T-helper 9 cell (primary cell): ENCODE data around the gene TRERF1.

Experiments
- DNase-seq: peaks from one replicate; pipeline ENCODE4 v3.0.0-alpha.2; 2020

Gene TRERF1

DNA sequence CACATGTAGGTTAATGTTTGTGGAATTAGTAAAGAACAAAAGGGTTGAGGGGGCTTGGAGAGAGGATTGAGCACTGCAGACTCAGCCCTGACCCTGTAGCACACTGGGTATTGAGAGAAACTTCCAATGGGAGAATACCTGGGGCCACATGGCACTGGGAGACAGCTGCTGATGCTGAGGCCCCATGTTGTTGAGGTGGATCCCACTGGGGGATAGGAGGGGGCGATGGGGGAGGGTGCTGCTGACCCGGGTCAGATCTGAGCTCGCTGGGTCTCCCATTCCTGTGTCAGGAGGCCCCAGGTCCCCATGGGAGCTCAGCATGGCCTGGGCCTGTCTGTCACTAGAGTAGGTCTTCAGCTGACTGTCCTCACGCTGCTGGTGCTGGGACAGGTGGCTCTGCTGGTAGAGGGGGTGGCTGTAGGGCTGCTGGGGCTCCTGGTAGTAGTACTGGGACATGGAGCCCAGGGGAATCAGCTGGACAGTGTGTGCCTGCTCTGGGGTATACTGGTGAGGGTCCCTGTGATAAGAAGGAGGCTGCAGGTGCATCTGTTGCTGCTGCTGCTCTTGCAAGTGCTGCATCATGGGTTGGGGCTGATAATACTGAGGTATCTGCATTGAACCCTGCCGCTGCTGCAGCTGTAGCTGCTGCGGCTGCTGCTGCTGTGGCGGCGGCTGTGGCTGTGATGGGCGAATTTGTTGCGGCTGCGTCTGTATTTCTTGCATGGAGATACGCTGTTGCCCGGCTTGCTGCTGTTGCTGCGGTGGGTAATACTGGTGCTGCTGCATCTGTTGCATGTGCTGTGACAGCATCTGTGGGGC, 183.5 kb downstream of the TRERF1 start:
- DNase-seq = no peak

- no peak for DNase-seq
Measured at GRCh38 chr6:42266538-42266937, 185.2 kb downstream of the TRERF1 start.

GRCh38 chr6:42264852-42265390, 186.8 kb downstream of the TRERF1 start:
- no peak for DNase-seq

DNA sequence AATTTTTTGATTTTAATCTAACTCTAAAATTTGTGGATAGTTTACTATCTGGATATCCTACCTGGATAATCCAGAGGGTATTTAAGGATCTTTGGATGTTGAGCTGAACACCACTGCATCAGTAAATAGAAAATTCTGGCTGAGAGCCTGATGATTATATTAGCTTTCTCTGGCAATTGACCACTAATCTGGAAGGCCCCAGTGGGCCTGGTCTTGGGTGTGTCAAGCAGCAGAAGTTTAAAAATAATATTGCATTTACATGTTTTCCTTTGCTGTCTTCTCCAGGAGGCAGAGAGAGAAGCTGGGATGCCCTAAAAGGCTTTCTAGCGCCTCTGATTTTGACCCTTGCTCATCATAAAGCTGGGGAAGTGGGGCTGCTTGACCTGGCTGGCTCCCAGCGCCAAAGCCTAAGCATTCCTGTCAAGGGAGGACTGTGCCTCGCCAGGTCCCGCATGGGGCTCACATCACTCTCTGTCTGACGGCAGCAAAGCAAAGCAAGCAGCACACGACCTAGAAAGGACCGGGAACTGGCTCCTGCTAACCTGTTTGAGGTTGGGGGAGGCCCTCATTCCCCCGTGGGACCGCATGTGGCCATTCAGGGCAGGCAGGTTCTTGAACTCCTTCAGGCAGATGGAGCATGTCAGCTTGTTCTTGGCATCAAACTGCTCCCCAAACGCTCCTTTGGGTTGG, 187.4 kb downstream of the TRERF1 start:
- DNase-seq = no peak

- DNase-seq = no peak
Measured at GRCh38 chr6:42263165-42263728, 188.5 kb downstream of the TRERF1 start.

DNA sequence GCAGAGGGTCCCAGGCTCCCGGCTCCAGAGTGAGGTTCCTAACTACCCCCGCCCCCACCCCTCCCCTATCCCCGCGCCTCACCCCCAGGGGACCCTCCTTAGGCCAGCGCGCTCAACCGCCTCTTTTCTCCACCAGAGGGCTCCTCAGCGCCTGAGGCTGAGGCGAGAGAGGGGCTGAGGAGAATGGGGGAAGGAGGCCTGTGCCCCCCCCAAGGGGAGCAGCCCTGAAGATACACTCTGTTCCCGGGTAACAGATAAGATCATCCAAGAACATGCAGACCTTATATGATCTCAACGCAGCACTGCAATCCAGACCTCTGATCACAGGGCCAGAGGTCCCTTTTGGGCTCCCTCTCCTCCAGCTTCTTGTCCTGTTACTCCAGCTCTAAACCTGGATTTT, 190.8 kb downstream of the TRERF1 start:
- DNase-seq = no peak

- DNase-seq = no peak
Measured at GRCh38 chr6:42260396-42260888, 191.3 kb downstream of the TRERF1 start.

GRCh38 chr6:42259841-42260395, 191.8 kb downstream of the TRERF1 start:
- DNase-seq = no peak

- no peak for DNase-seq
Measured at GRCh38 chr6:42259286-42259685, 192.4 kb downstream of the TRERF1 start.

GRCh38 chr6:42257614-42258013, 194.1 kb downstream of the TRERF1 start:
- no peak for DNase-seq

DNA sequence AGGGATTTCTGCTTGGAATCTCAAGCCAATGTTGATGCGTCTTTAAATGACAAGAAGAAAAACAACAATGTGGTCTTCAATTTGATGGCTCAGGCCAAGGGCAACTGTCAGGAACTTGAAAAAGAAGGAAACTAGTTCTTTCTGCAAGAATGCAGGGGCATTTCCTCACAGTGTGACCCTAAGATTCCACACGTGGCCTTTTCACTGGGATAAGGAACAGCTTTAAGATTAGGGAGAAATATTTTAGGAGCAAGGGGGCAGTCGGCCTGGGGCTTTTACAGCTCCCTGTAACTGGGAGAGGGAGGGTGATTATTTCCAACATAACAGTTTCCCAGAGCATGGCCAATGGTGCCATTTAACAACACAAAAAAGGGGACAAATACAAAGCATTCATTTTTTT, 194.7 kb downstream of the TRERF1 start:
- DNase-seq = no peak

- DNase-seq = no peak
Measured at GRCh38 chr6:42255050-42255449, 196.7 kb downstream of the TRERF1 start.

DNA sequence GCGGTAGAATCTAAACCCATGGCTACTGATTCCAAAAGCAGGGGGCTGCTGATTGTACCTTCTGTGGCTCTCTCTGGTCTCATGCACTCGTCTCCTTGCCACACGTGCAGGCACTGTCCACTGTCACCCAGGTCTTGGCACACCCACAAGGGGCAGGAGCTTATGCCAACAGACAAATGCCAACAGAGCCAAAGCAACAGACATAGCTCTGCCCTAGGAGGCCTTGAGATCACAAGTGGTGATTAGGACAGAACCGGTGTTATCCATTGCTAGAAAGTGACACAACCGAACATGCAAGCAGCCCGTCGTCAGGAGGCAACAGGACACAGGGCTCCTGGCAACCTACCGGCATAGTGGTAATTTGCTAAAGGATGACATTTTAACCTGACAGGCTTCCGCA, 197.2 kb downstream of the TRERF1 start:
- DNase-seq = no peak

DNA sequence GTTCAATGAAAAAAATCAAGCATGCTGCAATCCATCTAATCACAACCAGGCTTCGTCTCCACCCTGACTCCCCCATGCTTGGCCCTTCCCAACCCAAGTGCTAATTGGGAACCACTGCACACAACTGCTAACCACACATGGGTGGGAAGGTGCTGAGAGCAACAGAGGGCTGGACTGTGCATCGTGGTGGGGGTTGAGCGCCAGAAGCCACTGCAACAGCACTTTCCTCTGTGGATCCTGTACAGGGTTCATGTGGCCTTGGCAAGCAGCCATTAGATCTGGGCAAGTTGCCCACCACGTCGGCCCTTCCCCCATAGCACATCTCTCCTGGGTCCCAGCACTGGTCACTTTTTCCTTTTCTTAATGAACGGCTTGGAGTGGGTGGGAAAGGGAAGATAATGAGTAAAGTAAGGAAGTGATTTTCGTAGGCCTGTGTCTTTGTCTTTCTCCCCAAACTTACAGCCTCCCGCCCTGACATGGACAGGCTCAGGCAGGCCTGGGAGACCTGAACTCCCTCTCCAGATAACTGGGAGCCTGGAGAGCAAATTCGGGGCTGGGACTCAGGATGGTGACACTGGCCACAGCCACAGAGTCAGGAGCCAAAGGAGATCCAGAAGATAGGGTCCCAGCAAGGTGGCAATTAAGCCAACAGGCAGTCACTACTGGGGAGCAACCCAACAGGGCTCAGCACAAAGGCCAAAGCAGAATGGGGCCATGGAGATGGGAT, 199.7 kb downstream of the TRERF1 start:
- DNase-seq = no peak

DNA sequence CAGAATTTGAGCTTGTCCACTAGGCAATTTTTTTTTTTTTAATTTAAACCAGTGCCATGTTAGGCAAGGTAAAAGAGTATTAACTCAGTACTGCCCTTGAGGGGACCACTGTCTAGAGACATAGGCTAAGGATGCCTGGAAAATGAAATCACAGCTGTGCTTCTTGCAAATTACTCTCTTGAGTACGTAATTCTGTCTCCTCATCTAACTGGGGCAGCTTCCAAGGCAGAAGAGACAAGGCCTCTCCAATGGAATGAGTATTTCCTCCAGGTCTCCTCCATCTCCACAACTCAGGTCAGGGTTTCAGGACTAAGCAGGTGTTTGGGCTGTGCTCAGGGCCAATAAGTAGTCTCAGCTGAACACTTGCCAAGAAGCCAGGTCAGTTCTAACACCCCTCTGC, 200.2 kb downstream of the TRERF1 start:
- no peak for DNase-seq

DNA sequence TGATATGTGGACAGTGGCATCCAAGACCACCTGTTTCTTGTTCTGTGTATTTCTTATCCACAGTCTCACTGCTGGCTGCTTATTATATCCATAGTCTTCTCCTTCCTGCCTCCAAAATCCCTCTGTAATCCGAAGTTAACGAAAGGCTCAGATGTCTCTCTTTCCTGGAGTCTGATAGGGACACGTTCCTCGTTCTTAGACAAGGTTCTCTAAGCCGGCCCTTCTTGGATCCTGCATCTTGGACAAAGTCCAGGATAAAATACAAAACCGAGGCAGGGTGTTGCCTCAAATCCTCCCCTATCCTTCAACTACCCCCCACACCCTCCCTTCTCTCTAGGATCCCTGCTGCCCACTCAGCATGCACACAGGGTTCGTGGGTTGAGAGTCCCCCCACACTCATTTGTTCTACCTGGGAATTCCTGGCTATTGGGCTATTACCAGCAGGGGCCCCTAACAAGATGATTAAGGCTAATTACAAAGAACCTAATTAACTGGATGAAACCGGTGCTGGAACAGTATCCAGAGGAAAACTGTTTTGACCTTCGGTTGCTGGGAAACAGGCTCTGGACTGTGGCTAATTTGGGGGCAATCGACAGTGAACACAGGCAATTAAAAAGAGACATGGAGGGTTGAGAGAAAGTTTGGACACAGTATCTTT, 201.3 kb downstream of the TRERF1 start:
- DNase-seq = no peak

DNA sequence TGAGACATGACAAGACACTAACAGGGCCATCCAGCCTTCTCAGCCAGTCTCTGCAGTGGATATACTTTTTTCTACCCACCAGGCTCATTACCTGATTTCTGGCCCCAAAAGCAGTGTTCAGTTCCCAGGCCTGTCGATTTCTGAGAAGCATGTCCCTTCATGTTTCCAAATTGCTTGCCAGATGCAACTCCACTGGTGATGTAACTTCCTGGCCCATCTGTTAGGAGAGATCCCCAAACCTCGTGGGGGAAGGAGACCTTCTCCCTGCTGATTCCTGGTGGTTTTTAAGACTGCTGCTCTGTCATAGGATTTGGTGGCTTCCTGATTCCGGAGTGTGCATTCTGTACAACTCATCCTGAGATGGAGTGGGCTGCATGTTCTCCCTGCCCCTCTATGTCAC, 202.4 kb downstream of the TRERF1 start:
- DNase-seq = no peak

- no peak for DNase-seq
Measured at GRCh38 chr6:42243046-42243445, 208.7 kb downstream of the TRERF1 start.

DNA sequence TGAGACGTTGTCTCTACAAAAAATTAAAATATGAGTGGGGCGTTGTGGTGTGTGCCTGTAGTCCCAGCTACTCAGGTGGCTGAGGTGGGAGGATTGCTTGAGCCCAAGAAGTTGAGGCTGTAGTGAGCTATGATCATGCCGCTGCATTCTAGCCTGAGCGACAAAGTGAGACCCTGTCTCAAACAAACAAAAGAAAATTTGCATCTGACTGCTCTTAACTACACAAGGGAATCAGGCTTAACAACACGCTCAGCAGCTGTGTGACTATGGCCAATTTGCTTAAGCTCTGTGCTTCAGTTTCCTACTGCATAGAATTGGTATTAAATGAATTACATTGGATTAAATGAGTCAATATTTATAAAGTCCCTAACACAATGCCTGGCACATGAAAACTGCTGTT, 209.8 kb downstream of the TRERF1 start:
- no peak for DNase-seq

- no peak for DNase-seq
Measured at GRCh38 chr6:42239736-42240375, 211.9 kb downstream of the TRERF1 start.

- no peak for DNase-seq
Measured at GRCh38 chr6:42239333-42239732, 212.4 kb downstream of the TRERF1 start.

GRCh38 chr6:42237857-42238256, 213.9 kb downstream of the TRERF1 start:
- no peak for DNase-seq
